GM20000 (cell line): ENCODE results near the gene MRPS33.
"Not testable (repeated sequence)": the region's sequence is repeated elsewhere in the genome, so short reads cannot be mapped to it uniquely, and the experiment has no call there.

Source experiments
- DNase-seq: peaks from one replicate; pipeline ENCODE4 v3.0.0; 2012; ENCODE audit warnings: low spot score
- TF ChIP-seq, protein P1 (sequence below): IDR thresholded peaks from 2 replicates; pipeline ENCODE4 v1.5.1; 2012; ENCODE audit warnings: mild to moderate bottlenecking, control low read depth; ENCODE audit errors: extremely low read depth, missing control alignments

MRPS33 gene

DNA sequence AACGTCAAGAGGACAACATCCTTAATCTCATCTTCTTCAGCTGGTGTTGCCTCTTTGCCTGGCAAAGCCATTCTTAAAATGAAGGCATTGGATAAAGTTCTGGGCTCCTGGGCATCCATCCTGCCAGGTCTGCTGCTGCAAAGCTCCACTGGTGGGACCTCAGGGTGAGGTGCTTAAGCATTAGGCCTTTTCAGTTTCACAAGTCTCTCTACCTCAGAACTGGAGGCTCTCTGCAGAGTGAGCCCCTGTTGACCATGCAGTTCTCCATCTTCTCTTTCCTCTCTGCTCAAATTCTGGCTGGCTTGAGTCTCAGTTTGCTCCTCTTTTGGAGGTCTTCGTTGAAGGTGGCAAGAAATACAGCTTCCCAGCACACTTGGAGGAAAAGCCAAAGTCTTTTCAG lies 47.3 kb downstream of the MRPS33 start:
- TF ChIP-seq, protein P1, sequence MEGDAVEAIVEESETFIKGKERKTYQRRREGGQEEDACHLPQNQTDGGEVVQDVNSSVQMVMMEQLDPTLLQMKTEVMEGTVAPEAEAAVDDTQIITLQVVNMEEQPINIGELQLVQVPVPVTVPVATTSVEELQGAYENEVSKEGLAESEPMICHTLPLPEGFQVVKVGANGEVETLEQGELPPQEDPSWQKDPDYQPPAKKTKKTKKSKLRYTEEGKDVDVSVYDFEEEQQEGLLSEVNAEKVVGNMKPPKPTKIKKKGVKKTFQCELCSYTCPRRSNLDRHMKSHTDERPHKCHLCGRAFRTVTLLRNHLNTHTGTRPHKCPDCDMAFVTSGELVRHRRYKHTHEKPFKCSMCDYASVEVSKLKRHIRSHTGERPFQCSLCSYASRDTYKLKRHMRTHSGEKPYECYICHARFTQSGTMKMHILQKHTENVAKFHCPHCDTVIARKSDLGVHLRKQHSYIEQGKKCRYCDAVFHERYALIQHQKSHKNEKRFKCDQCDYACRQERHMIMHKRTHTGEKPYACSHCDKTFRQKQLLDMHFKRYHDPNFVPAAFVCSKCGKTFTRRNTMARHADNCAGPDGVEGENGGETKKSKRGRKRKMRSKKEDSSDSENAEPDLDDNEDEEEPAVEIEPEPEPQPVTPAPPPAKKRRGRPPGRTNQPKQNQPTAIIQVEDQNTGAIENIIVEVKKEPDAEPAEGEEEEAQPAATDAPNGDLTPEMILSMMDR, result no peak
- DNase-seq, result no peak

DNA sequence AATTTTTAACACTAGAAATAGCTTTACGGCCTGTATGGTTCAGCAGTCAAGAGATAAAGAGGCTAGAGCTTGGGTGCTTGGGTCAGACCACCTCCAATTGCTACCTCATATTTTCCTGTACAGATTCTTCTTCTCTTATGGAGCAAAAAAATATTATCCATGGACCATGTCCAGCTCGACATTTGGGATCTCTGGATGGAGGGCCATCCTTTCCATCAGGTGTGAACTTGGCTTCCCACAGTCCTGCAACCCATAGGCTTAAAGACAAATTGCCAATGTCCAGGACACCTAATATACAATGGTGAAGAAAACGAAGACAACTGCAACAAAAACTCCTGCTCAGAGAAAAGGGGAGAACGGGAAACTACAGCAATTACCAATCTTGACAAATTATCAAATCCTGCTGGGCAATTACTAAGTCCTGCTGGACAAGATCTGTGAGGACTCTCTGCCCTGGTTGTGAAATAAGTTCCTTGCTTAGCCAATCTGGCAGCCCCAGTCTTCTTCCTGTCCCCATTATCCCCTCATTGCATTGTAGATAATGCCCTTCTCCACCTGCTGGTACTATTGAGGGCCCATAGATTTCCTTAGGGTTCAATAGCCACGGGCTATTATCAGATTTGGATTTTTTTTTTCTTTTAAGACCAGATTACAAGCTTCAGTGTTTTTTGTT lies 48.1 kb downstream of the MRPS33 start:
- no peak for DNase-seq
- TF ChIP-seq, protein P1, result no peak

DNA sequence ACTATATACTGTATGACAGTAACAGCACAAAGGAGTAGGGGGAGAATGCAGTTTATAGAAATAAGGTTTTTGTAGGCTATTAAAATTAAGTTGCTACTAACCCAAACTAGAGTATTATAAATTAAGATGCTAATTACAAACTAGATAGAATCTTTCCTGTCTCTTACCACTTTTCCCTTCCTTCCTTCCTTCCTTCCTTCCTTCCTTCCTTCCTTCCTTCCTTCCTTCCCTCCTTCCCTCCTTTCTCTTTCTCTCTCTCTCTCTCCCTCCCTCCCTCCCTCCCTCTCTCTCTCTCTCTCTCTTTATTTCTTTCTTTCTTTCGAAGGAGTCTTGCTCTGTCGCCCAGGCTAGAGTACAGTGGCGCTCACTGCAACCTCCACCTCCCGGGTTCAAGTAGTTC lies 53.6 kb downstream of the MRPS33 start:
- TF ChIP-seq, protein P1, result no peak
- DNase-seq, result no peak

DNA sequence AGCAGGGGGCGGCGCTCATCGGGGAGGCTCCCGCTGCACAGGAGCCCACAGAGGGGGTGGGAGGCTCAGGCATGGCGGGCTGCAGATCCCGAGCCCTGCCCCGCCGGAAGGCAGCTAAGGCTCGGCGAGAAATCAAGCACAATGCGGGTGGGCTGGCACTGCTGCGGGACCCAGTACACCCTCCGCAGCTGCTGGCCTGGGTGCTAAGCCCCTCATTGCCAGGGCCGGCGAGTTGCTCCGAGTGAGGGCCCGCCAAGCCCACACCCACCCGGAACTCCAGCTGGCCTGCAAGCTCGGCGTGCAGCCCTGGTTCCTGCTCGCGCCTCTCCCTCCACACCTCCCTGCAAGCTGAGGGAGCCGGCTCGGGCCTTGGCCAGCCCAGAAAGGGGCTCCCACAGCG lies 57.8 kb downstream of the MRPS33 start:
- not testable (repeated sequence) for DNase-seq
